ENCODE data around the gene ASCC2.

ASCC2 gene

DNA sequence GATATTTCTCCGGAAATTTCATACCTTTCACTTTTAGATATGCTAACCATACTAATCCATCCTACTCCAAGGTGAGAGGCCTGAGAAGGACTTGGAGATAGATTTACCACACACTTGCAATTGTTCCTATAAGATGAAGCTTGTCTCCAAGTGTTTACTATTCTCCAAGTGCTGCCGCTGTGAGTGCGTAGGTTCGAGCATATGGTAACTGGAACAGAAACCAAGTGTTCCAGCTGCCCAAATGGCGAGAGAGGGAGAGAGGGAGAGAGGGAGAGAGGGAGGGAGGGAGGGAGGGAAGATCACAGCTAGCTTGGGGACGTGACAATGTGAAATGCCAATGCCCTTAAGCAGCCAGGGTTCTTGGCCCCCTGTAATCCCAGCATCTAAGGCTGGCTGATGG lies 21.5 kb downstream of the ASCC2 start:
- no peak for DNase-seq

DNA sequence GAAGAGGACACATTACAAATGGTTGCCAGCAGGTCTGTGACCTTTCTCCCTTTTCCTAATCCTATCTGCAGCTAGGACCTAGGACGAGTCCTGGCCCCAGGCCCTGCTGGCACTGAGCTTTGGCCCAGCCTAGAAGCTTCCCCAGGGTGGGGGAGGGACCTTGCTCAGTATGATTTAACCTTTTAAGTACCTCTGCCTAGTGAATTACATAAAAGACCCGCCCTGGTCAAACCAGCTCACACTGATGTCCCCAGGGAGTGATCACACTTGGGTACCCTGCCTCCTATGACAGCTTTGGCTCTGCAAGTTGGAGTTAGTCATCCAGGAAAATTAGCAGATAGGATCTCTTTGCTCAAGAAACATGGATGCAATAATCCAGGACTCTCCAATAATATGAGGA lies 21.9 kb downstream of the ASCC2 start:
- no peak for DNase-seq

DNA sequence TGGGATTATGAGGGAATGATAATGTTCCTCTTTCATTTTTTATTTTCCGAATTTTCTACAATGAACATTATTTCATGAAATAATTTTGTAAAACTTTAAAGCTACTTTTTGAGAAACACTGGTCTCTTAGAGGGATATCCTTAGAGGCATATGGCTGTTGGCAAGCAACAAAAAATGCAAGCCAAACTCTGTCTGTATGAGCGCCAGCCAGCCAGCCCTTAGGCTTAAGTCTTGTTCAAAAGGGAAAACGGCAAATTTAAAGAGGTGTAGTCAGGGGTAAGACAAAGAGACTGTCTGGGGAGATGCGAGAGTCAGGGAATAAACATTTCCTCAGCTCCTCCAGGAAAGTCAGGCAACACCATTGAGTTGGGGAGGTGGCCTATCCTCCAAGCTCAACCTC lies 22.5 kb downstream of the ASCC2 start:
- no peak for DNase-seq

DNA sequence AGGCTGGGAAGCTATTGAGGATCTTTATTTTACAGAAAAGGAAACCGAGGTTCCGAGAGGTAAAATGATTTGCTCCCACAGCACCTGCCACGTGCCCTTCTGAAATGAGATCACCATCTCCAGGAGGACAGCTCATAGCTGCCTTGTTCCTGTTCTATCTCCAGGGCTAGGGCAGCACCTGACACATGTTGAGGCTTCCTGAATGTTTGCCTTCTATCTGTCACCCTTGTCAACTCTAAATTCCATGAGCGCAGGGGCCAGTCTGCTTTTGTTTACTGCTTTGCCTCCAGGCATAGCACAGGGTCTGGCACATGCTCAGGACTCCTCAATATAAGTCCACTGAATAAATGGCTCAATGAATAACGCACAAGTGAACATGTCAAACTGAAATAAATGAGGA lies 24.1 kb downstream of the ASCC2 start:
- DNase-seq = no peak

DNA sequence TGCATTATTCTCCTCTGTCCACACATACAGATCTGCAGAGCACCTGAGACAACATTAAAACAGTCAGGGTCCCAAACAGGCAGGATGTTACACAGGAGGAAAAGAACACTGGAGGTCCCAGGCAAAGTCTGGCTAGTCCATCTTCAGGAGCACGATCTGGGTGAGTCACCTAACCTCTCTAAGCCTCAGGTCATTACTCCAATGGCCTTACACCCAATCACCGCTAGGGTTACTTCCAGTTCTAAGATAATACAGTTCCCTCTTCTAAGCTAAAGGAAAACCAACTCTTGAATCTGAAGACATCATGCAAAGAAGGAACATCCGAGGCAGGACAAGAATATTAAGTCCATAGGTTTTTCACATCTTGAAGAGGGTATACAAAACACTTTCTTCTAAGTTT lies 24.5 kb downstream of the ASCC2 start:
- DNase-seq = no peak

DNA sequence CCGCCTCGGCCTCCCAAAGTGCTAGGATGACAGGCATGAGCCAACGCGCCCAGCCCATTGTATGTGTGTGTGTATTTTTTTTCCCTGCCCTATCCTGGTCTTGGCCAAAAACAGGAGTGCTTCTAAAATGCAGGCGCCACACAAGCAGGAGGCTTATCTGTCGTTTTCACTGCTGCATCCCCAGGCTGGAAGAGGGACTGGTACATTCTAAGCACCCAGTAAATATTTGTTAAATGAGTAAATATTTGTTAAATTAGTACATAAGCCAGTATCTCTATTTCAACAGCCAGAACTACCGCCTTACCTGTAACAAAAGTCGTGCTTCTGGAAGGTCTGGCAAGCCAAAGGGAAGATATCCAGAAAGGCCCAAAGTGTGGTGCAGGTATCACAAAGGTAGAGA lies 24.9 kb downstream of the ASCC2 start:
- DNase-seq = no peak

DNA sequence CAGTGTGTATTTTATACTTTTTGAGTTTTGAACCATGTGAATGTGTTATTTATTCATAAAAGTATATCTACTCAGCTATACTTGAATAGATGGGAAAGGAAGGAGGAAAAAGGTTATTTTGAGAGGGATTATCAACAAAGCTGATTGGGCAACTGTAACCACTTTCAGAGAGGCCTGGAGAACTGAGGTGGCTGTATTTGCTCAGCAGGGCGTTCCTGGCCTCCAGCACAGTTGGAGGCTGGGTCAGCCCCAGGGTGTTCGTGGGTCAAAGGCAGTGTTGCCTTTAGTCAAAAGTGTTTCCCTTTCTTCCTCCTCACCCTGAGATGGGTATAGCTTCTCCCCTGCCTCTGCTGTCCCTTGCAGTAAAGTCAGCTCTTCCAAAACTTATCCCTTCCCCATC lies 26.7 kb downstream of the ASCC2 start:
- DNase-seq = no peak

DNA sequence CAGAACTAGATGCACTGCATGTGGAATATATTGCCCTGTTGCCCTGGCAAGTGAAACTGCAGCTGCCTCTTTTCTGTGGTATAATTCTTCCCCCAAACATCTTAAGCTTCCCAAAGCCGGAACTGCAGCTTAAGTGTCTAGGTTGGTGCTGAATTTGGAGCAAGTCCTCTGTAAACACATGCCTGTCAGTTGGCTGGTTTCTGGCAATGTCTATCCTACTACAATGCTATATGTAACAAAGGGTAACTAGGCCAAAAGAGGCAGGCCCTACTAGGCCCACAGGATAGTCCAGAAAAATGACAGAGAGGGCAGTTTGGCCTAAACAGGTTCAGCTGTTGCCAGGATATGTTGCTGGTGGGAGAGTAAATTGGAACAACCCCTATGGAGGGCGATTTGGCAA lies 27.9 kb downstream of the ASCC2 start:
- no peak for DNase-seq

DNA sequence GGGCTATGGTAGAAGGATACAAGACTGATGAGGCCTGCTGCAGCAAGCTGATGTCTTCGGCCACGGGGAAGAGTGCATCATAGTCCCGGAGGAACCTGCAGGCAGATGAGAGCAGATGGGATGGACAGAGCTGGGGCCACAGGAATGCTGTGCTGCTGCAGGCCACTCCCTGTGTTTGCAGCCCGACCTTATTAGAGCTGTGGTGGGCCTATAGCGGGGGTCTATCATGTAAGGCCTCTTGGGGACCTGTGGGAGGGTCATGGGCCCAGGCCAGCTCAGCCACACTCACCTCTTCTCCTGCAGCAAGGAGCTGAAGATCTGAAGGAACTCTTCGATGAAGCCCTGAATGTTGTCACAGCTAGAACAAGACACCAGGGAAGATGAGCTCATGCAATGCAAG lies 31.9 kb downstream of the ASCC2 start:
- no peak for DNase-seq

DNA sequence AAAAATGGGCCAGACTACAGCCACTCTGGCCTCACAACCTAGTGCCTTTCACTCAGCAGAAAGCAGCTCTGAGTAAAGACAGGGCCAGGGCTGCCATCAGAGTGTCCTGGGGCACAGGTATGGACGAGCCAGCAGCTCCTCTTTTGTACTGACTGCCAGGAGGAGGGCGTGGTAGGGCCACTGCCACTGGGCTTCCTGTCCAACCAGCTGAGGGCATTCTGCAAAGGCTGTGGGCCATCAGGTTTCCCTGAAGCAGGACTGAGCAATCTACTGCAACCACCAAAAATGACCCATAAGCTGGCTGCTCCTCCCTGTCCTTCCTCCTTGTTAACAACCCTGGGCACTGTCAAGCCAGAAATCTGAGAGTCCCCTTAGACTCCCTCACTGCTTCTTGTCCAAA lies 33.1 kb downstream of the ASCC2 start:
- no peak for DNase-seq

DNA sequence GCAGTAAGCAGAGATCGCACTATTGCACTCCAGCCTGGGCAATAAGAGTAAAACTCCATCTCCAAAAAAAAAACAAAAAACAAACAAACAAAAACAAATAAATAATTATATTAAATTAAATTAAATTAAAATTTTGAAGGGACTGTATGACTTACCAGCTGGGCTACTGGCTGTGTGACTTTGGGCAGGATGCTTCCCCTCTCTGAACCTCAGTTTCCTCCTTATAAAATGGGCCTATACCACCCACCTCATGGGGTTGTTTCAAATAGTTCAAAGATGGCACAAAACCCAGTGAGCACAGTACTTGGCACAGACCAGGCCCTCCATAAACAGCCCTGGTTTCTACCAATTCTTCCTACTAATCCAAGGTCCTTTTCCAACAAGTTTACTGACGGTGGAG lies 34.9 kb downstream of the ASCC2 start:
- DNase-seq = no peak

DNA sequence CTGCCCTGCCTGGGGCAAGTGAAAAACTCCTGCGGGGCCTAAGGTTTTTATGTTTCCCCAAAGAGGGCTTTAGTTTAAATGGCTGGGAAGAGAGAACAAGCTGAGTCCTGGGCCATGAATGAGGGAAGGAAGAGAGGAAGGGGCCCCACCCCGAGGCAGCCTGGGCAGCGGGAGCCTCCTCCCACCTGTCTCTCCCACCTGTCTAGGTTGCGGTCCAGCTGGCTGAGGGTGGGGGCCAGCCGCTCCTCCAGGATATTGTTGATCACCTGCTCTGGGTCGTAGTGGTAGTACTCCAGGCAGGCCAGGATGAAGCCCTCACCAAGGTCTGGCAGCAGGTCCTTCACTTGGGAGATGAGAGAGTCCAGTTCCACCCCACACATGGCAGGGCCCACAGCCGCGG lies 36.3 kb downstream of the ASCC2 start:
- DNase-seq = no peak

DNA sequence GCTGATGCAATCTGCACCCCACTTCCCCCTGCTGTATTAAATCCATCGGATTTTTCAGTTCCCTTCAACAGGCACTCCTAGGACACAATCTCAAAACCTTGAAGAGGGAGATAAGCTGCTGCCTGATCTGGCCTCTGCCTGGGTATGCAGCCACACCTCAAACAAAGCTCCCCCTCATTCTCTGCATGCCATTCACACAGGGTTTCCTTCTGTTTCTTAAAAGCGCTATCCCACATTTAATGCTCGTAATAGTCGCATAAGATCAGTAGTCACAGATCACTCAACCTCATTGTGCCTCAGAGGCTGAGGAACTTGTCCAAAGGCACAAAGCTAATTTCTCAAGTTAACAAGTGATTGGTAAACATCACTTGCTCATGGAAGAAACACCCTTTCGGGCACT lies 36.9 kb downstream of the ASCC2 start:
- DNase-seq = no peak

DNA sequence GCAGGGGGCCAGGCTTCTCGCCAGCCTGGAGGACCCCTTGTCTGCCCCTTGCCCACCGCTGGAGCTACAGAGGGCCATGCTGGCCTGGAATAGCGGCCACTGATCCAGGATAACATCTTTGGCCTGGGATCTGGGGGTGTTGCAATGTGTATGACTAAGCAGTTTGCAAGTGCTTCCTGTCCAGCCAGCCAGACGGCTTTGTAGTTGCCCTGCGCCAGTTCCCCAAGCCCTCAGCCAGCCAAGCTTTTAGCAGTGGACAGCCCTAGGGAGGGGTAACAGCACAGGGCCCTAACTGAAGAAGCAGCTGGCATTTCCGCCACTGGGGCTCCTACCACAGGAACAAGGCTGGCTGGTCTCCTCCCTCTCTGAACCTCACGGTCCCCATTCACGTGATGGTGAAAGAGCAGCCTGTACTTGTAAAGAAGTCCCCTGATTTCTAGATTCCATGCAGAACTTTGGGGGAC lies 38.8 kb downstream of the ASCC2 start:
- DNase-seq = no peak

DNA sequence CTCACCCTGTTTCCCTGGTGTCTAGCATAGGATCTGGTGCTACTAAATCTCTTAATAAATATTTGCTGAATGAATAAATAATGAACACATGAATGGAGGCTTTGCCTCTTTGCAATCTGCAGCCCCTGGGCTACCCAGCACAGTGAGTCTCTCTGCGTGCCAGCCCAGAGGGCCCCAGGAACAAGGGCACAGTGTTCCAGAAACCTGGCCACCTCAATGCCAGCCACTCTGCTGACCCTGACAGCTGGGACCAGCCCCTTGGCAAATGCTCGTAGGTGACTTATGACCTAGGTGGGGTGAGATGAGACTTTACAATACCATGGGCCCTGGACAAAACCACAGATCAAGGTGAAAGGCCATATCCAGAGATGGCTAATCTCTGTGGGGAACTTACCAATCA lies 39.3 kb downstream of the ASCC2 start:
- no peak for DNase-seq

DNA sequence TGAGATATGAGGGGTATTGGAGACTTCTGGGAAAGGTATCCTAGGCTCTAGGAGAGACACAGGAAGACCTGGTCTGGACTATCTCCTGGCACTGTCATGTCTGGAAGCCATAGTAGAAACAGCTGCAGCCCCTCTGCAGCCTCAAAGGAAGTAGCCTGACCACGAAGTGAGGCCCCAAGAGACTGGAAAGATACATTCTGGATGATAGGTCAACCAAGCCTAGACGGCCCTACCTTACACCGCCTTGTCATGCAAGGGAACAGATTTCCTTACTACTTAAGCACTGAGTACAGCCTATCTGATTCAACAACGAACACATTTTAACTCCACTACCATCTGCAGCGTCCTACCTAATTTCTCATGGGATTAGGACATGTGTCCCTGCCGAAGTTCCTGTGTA lies 39.8 kb downstream of the ASCC2 start:
- DNase-seq = no peak

DNA sequence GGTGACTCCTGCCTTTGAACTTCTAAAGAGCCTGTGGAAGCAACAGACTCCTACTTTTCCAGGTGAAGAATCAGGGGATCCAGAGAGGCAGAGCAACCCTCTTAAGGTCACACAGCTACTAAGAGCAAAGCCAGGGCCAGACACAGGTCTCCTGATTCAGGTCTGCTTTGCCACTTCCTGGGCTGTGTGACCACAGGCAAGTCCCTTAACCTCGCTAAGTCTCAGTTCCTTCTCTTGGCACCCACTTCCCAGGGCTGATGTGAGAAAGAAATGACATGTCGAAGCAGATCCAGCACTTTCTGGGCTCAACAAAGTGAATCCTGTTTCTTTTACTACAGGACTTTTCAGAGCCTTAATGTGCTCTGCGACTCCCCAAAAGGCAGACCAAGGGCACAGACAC lies 40.7 kb downstream of the ASCC2 start:
- no peak for DNase-seq

DNA sequence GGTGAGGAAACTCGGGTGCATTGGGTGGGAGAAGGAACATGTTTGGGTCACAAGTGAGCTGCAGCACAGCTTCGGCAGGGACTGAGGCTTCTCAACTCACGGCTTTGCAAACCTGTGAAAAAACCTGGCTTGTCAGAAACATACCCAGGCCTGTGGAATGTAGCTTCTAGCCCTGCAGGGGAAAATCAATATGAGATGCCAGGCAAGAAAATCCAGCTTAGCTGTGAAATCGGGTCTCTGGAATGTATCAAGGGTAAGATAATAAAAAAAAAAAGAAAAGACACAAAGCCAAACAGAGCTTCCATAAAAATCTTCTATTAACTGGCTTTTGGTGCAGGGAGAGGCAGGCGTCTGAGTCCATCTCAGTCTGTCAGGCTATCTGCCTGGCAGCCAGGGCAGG lies 42.4 kb downstream of the ASCC2 start:
- DNase-seq = no peak

DNA sequence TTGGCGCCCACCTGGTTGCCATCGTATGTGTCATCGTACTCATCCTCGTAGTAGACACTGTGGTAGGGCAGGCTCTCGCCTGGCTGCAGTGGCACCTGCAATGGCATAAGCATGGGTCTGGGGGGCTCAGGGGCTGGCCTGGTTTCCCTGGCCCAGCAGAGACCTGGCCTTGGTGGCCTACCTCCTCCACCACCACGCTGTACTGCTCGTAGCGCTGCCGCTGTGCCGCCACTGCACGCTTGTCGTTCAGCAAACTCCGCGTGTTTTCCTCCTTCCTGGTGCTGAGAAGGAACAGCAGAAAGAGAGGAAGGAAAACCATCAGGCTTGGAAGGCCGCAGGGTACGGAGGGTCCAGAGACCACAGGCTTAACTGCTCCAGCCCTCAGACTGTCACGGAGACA lies 44.7 kb downstream of the ASCC2 start:
- DNase-seq = no peak

DNA sequence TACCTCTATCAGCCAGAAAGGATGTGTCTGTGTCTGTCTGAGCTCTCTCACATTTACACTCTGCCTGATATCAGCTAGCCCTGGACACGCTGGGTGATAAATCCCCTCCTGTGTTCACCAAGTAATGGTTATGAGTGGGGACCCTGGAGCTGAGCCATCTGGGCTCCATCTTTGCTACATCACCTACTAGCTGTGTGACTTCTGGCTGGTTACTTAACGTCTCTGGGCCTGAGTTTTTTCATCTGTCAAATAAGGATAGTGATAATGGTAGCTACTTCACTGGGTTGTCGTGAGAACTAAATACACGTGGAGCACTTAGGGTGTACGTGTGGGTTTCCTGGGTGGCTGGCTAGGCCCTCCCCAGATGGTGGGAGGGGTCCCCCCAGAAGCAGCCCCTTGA lies 48.0 kb downstream of the ASCC2 start:
- no peak for DNase-seq

DNA sequence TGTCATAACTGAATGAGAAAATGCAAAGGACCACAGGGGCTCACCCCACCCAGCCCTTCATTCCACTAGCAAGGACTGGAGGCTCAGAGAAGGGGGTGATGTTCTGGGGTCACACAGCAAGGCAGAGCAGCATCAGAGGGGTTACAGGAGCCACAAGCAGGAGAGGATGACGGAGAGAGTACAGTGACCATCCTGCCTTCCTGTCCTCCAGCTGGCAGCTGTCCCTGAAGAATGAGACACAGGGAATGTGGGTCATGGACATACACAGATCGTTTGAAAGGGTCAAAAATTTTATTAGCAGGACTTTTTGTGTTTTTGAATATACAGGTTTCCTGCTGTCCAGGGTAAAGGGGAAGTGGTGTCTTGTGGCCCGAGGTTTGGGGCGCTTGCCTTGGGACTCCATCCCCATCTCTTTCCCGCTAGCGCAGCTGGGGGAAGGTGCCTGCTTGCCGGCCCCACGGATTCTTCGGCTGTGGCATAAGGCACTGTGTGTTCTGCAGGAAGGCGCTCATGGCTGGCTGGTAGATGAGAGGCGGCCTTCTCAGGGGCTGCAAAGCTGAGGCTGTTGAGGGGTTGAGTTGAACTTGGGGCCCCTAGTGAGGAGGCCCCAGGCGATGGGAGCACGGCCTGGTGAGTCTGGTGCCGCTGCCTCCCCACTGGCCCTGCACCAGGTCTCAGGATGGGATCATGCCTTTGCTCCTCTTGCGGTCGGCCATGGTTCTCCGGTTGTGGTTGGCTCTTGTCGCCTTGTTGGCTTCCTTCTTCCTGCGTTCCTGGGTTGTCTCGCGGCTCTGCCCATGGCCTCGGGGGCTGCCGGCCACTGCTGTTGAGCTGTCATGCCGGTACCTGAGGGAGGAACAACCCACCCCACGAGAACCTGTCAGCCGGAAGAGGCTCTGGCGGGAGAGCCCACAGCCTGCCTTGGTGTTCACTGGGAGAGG lies 49.5 kb downstream of the ASCC2 start:
- DNase-seq = no peak

DNA sequence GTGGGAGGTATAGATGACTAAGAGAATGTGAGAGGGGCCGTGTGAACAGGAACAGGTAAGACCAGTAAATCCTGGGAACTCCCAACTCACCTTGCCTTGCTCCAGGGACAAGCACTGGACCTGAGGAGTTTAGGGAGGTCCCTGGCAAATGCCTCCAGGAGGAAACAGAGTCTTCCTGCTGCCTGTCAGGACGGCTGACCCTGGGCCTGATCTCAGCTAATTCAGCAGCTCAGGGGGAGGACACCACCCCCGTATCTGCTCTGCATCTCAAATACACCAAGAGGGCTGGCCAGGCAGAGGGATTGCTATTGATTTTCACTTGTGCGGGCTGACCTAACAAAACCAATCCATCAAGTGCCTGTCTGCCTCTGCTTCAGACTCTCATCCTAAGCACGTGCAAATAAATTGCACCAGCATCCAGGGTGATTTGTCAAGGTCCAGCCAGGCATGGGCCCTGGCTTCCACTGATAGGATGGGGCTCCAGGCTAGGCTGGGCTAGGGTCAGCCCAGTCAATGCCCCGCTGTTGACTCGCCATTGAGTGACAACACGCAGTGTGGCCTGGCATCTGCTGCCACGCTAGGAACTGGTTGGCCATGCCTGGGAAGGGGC lies 50.6 kb downstream of the ASCC2 start:
- DNase-seq = no peak

DNA sequence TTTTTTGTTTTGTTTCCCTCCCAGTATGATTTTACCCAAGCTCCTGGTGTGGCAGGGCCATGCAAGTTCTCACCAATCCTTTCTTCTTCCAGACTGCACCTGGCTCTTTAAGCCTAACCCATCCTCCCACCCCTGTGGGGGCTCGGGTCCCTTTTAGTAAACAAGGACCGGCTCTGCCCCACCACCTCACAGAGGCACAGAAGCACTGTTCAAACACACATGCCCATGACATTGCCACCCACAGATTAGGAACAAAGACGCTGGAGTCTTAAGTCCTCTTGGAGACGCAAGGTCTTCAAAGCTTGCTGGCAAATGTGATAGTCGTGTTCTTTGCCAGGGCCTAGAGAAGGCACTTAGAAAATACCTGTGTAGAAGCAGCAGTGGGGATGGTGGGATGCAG lies 52.0 kb downstream of the ASCC2 start:
- no peak for DNase-seq

Measured in activated gamma-delta T cell (primary cell).